Umbilical cord (tissue), 2 donors: ENCODE data around the gene CASKIN2. TPM values are rescaled to one million over a fixed set of nuclear protein-coding genes. Genes with fewer than 3 reads are reported as not detected.
"Not testable (repeated sequence)": the region's sequence is repeated elsewhere in the genome, so short reads cannot be mapped to it uniquely, and the experiment has no call there.

Experiments
- DNase-seq: peaks from one replicate; pipeline ENCODE4 v3.0.0-alpha.2; 2015; ENCODE audit warnings: low spot score
- total RNA-seq: library from RNA; depleted of rRNA; stranded (reverse); fragments of >200 nt; gene quantifications from one replicate; pipeline ENCODE4 v1.2.3, GENCODE V29; 2014; ENCODE audit warnings: low replicate concordance; ENCODE audit not compliant: insufficient read depth

The CASKIN2 gene
- total RNA-seq, 1 donor from 2014 or later = 12.3 TPM

- no peak for DNase-seq
Measured at GRCh38 chr17:75491680-75492079, 23.7 kb downstream of the CASKIN2 start.

GRCh38 chr17:75490953-75491649, 24.2 kb downstream of the CASKIN2 start:
- DNase-seq = no peak

- DNase-seq = no peak
Measured at GRCh38 chr17:75490173-75490743, 25.1 kb downstream of the CASKIN2 start.

GRCh38 chr17:75489511-75489955, 25.8 kb downstream of the CASKIN2 start:
- no peak for DNase-seq

- no peak for DNase-seq
Measured at GRCh38 chr17:75488693-75489510, 26.4 kb downstream of the CASKIN2 start.

- DNase-seq = no peak
Measured at GRCh38 chr17:75487351-75488070, 27.8 kb downstream of the CASKIN2 start.

- no peak for DNase-seq
Measured at GRCh38 chr17:75486951-75487350, 28.4 kb downstream of the CASKIN2 start.

- DNase-seq = no peak
Measured at GRCh38 chr17:75486151-75486550, 29.2 kb downstream of the CASKIN2 start.

GRCh38 chr17:75485688-75486087, 29.6 kb downstream of the CASKIN2 start:
- DNase-seq = no peak

GRCh38 chr17:75482098-75482942, 33.0 kb downstream of the CASKIN2 start:
- DNase-seq = no peak

- peak; percentile 93 for DNase-seq
Measured at GRCh38 chr17:75481194-75482068, 33.9 kb downstream of the CASKIN2 start.

- DNase-seq = no peak
Measured at GRCh38 chr17:75480281-75480680, 35.1 kb downstream of the CASKIN2 start.

GRCh38 chr17:75478508-75478907, 36.8 kb downstream of the CASKIN2 start:
- peak; percentile 62 for DNase-seq

GRCh38 chr17:75477490-75477862, 37.9 kb downstream of the CASKIN2 start:
- DNase-seq = not testable (repeated sequence)

- DNase-seq = no peak
Measured at GRCh38 chr17:75476752-75477489, 38.4 kb downstream of the CASKIN2 start.

- DNase-seq = peak; percentile 87
Measured at GRCh38 chr17:75476271-75476671, 39.1 kb downstream of the CASKIN2 start.

- DNase-seq = peak; percentile 51
Measured at GRCh38 chr17:75475851-75476250, 39.5 kb downstream of the CASKIN2 start.

GRCh38 chr17:75475144-75475835, 40.0 kb downstream of the CASKIN2 start:
- peak; percentile 35 for DNase-seq

- DNase-seq = no peak
Measured at GRCh38 chr17:75474736-75475135, 40.6 kb downstream of the CASKIN2 start.
